H1 (cell line): ENCODE results near the gene IYD. TPM values are rescaled to one million over a fixed set of nuclear protein-coding genes. Genes with fewer than 3 reads are reported as not detected.

Experiments
- CTCF ChIA-PET: fragments of 300-600 bp; sonication (Branson Sonifier 250); formaldehyde crosslinking; loops from one replicate; lab custom pipeline; 2021; ENCODE audit not compliant: partially characterized antibody; lab: Charles Lee
- POLR2A ChIA-PET: fragments of 300-600 bp; sonication (Branson Sonifier 250); formaldehyde crosslinking; loops from one replicate; lab custom pipeline; 2021; ENCODE audit warnings: inconsistent platforms; ENCODE audit not compliant: partially characterized antibody; lab: Charles Lee
- DNase-seq, 2 experiments: peaks; one replicate each; pipeline versions ENCODE4 v3.0.0 to v3.0.0-alpha.2; 2010 to 2022; ENCODE audit warnings: low spot score in 2 of 2, low read depth in 1 of 2, mixed read lengths in 1 of 2
- FAIRE-seq: peaks from 2 replicates; lab custom pipeline; 2011; peaks lifted over from hg19 to GRCh38; lab: Jason Lieb, UNC
- H2AFZ ChIP-seq: 2 replicates; pipeline ENCODE4 v1.8.1; 2012; ENCODE audit warnings: low read length, inconsistent platforms
- H2AK5ac ChIP-seq: 2 replicates; pipeline ENCODE4 v1.6.1; 2013; ENCODE audit warnings: low read depth, low read length
- H2BK120ac ChIP-seq: replicated peaks from 2 replicates; pipeline ENCODE3; 2013; ENCODE audit warnings: low read depth, low read length, inconsistent platforms
- H2BK12ac ChIP-seq: 2 replicates; pipeline ENCODE4 v1.6.1; 2013; ENCODE audit warnings: low read depth, low read length
- H2BK15ac ChIP-seq: 2 replicates; pipeline ENCODE4 v1.6.1; 2013; ENCODE audit warnings: low read length
- H2BK20ac ChIP-seq: 2 replicates; pipeline ENCODE4 v1.6.1; 2013; ENCODE audit warnings: low read length
- H2BK5ac ChIP-seq: 2 replicates; pipeline ENCODE4 v1.6.1; 2013; ENCODE audit warnings: low read depth, low read length
- H3K14ac ChIP-seq: 2 replicates; pipeline ENCODE4 v1.6.1; 2013; ENCODE audit warnings: inconsistent platforms; ENCODE audit not compliant: insufficient read length
- H3K18ac ChIP-seq: 2 replicates; pipeline ENCODE4 v1.6.1; 2013; ENCODE audit warnings: low read length; ENCODE audit errors: extremely low read depth
- H3K23ac ChIP-seq: 2 replicates; pipeline ENCODE4 v1.6.1; 2013; ENCODE audit warnings: inconsistent platforms; ENCODE audit not compliant: insufficient read length
- H3K23me2 ChIP-seq: 2 replicates; pipeline ENCODE4 v1.6.1; 2013; ENCODE audit warnings: low read depth, low read length
- H3K27ac ChIP-seq: 2 replicates; pipeline ENCODE4 v1.6.1; 2011; ENCODE audit warnings: low read depth, low read length, inconsistent platforms
- H3K27me3 ChIP-seq, 4 experiments: replicated peaks in 1 of 4; 1 replicate in 1 of 4; 2 replicates in 3 of 4; pipeline versions ENCODE4 v1.6.1 to v1.8.1; 2011 to 2013; ENCODE audit warnings: low read length in 3 of 4, mild to moderate bottlenecking in 3 of 4, inconsistent platforms in 2 of 4, mixed read lengths in 2 of 4, moderate library complexity in 1 of 4; ENCODE audit not compliant: control insufficient read depth in 3 of 4, insufficient read depth in 3 of 4; ENCODE audit errors: extremely low read depth in 1 of 4
- H3K36me3 ChIP-seq, 4 experiments: 2 replicates each; pipeline versions ENCODE4 v1.6.1 to v1.8.1; 2011 to 2013; ENCODE audit warnings: mild to moderate bottlenecking in 4 of 4, low read length in 3 of 4, moderate library complexity in 2 of 4, control low read depth in 1 of 4, inconsistent platforms in 1 of 4; ENCODE audit not compliant: insufficient read depth in 4 of 4, control insufficient read depth in 2 of 4
- H3K4ac ChIP-seq: replicated peaks from 2 replicates; pipeline ENCODE3; 2013; ENCODE audit warnings: low read length, low read depth, mixed read lengths, inconsistent platforms; ENCODE audit not compliant: insufficient read length
- H3K4me1 ChIP-seq, 4 experiments: replicated peaks in 1 of 4; 1 replicate in 1 of 4; 2 replicates in 3 of 4; pipeline versions ENCODE4 v1.6.1 to v1.8.1; 2011 to 2013; ENCODE audit warnings: low read length in 3 of 4, inconsistent platforms in 2 of 4, mixed read lengths in 1 of 4; ENCODE audit not compliant: insufficient read depth in 4 of 4, control insufficient read depth in 3 of 4
- H3K4me2 ChIP-seq, 2 experiments: 2 replicates each; pipeline versions ENCODE4 v1.6.1 to v1.8.1; 2011 to 2013; ENCODE audit warnings: low read depth in 2 of 2, low read length in 2 of 2, control low read depth in 1 of 2, inconsistent platforms in 1 of 2, mild to moderate bottlenecking in 1 of 2; ENCODE audit not compliant: insufficient read depth in 1 of 2
- H3K4me3 ChIP-seq, 4 experiments: fragments of 200-600, 300-600 bp in 1 of 4; sonication (generic), shearing (Covaris generic), sonication (Bioruptor Twin) in 1 of 4; 2 replicates each; pipeline versions ENCODE4 v1.5.1 to v1.8.1; 2011 to 2016; ENCODE audit warnings: low read length in 4 of 4, low read depth in 3 of 4, control low read depth in 2 of 4, inconsistent platforms in 2 of 4, mild to moderate bottlenecking in 2 of 4, mixed read lengths in 1 of 4, moderate library complexity in 1 of 4; ENCODE audit not compliant: insufficient read depth in 2 of 4; ENCODE audit errors: extremely low read depth in 1 of 4
- H3K56ac ChIP-seq: replicated peaks from 2 replicates; pipeline ENCODE3; 2013; ENCODE audit warnings: low read depth, mild to moderate bottlenecking, mixed read lengths, low read length, inconsistent platforms; ENCODE audit not compliant: insufficient read length
- H3K79me1 ChIP-seq: 2 replicates; pipeline ENCODE4 v1.6.1; 2013; ENCODE audit warnings: low read depth, low read length, control low read depth
- H3K79me2 ChIP-seq, 2 experiments: 2 replicates each; pipeline versions ENCODE4 v1.6.1 to v1.8.1; 2012 to 2013; ENCODE audit warnings: low read length in 2 of 2, mild to moderate bottlenecking in 2 of 2, inconsistent platforms in 1 of 2; ENCODE audit not compliant: insufficient read depth in 2 of 2, control insufficient read depth in 1 of 2
- H3K9ac ChIP-seq, 4 experiments: replicated peaks in 1 of 4; 1 replicate in 1 of 4; 2 replicates in 3 of 4; pipeline versions ENCODE4 v1.6.1 to v1.8.1; 2011 to 2013; ENCODE audit warnings: low read depth in 3 of 4, low read length in 3 of 4, control low read depth in 2 of 4, mild to moderate bottlenecking in 2 of 4, moderate library complexity in 2 of 4, inconsistent platforms in 1 of 4; ENCODE audit errors: extremely low read depth in 1 of 4
- H3K9me3 ChIP-seq, 2 experiments: 2 replicates each; pipeline versions ENCODE4 v1.6.1 to v1.8.1; 2012 to 2013; ENCODE audit warnings: mild to moderate bottlenecking in 2 of 2, moderate library complexity in 2 of 2, control low read depth in 1 of 2, inconsistent platforms in 1 of 2, low read depth in 1 of 2, low read length in 1 of 2, mixed read lengths in 1 of 2; ENCODE audit not compliant: insufficient read depth in 2 of 2
- H4K20me1 ChIP-seq, 2 experiments: replicated peaks in 1 of 2; 2 replicates each; pipeline versions ENCODE3 to v1.8.1; 2011 to 2013; ENCODE audit warnings: inconsistent platforms in 2 of 2, low read length in 2 of 2, mild to moderate bottlenecking in 1 of 2; ENCODE audit not compliant: insufficient read depth in 2 of 2, control insufficient read depth in 1 of 2
- H4K5ac ChIP-seq: 2 replicates; pipeline ENCODE4 v1.6.1; 2013; ENCODE audit warnings: low read length, low read depth, mixed read lengths, inconsistent platforms; ENCODE audit not compliant: insufficient read length
- H4K8ac ChIP-seq: 2 replicates; pipeline ENCODE4 v1.8.0; 2013; ENCODE audit warnings: mild to moderate bottlenecking, moderate library complexity, low read length, inconsistent platforms; ENCODE audit not compliant: insufficient read depth; ENCODE audit errors: extremely low read depth
- H4K91ac ChIP-seq: replicated peaks from 2 replicates; pipeline ENCODE3; 2013; ENCODE audit warnings: low read length, mixed read lengths, inconsistent platforms; ENCODE audit not compliant: insufficient read length
- RAD21 ChIP-seq, 2 experiments: IDR thresholded peaks in 1 of 2; conservative IDR thresholded peaks in 1 of 2; 2 replicates each; pipeline ENCODE4 v1.6.1; 2011; ENCODE audit warnings: low read depth in 2 of 2, low read length in 2 of 2, improper control_type of control experiment in 1 of 2, inconsistent platforms in 1 of 2, mild to moderate bottlenecking in 1 of 2, moderate library complexity in 1 of 2
- WGBS, 2 experiments: shearing (Covaris generic) in 1 of 2; methylation state at CpG; one replicate each; pipeline versions ENCODE4 v1.1.6 to v1.1.7; 2013 to 2015; ENCODE audit warnings: low lambda C conversion rate in 2 of 2, mixed read lengths in 2 of 2, inconsistent platforms in 1 of 2, low coverage in 1 of 2, missing lambda C conversion rate in 1 of 2; ENCODE audit not compliant: insufficient replicate concordance in 2 of 2, insufficient coverage in 1 of 2, insufficient read length in 1 of 2; ENCODE audit errors: extremely low coverage in 1 of 2, missing lambda C conversion rate in 1 of 2; 5-methylcytosine and 5-hydroxymethylcytosine counted together
- polyA plus RNA-seq, 7 experiments: library from polyadenylated mRNA; depleted of rRNA in 3 of 7; stranded (reverse) in 5 of 7; unstranded in 2 of 7; fragments of >200 nt in 5 of 7; fragments of 200-250 nt in 2 of 7; gene quantifications; 1 replicate in 5 of 7; 2 replicates in 1 of 7; 4 replicates in 1 of 7; pipeline versions ENCODE4 v1.2.1 to v1.2.3, GENCODE V29; 2011 to 2013; ENCODE audit warnings: missing spikeins in 2 of 7, mixed read lengths in 2 of 7
- total RNA-seq: library from RNA; stranded (reverse); fragmentation: NEBNext Ultra II Directional; extraction: Animal tissue kit (Norgen Biotek cat#: 25700); gene quantifications from 2 replicates; pipeline ENCODE4 v1.2.1, GENCODE V29; 2021
- TF ChIP-seq, protein P1 (sequence below), 3 experiments: IDR thresholded peaks; 1 replicate in 2 of 3; 2 replicates in 1 of 3; pipeline versions ENCODE4 v1.5.1 to v1.6.1; 2011; ENCODE audit warnings: low read length in 3 of 3, mild to moderate bottlenecking in 3 of 3, inconsistent platforms in 2 of 3, low read depth in 1 of 3, moderate library complexity in 1 of 3; ENCODE audit not compliant: insufficient read depth in 1 of 3; ENCODE audit errors: control extremely low read depth in 1 of 3
- TF ChIP-seq, protein P2 (sequence below): IDR thresholded peaks from 2 replicates; pipeline ENCODE4 v1.6.1; 2011; ENCODE audit warnings: low read depth, mild to moderate bottlenecking, low read length; ENCODE audit not compliant: insufficient read depth

The IYD gene
- total and polyA plus RNA-seq, 2 of the 8 experiments (the other 6 are each of a cell fraction or from before 2014, with no cell fraction given): not detected

DNA sequence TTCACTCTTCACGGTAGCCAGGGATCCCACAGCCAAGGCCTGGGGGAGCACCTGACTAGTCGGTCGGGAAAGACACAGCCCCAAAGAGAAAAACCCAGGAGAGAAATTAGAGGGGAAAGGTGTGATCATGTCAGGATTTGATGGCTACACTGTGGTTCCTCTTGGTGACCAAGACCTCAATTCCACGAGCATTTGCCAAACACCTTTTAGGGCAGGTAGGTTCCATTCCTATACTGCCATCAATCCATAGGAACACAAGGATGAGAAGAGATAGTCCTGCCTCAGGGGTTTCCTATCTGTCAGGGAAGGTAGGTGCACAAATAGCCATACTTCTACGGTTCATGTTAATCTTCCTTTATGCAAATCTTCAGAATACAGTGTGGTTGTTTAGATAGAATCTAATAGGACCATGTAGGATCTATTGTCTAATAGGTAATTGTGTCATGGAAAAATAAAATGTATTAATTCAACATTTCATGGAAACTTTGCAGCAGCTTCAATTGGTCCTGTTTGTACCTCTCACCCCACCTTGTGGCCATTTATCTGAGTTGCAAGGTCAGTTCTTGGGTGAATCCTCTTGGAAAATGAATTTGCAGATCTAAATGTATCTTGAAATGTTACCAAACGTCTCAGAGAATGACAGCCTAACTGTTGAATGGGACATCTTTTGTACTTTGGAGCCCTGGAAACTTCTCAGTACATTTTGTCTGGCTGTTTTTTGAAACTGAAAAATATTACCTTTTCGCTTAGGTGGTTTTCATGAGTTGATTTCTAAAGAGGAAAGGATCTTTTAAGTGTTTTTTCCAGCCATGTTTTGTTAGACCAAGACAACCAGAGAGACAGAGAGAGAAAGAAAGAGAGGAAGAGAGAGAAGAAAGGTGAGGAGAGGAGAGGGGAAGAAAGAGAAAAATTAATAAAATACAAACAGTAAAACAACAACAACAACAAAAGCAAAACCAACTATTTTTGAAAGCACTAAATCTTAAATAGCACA lies 33.7 kb upstream of the IYD start:
- DNase-seq (no peak), FAIRE-seq (peak; percentile 69)
- Histone ChIP-seq H3K4me1 (no peaks in the 10 kb centered on the region), H4K5ac (no peak overlapping the region), H3K4ac (no peak overlapping the region), H3K14ac (no peak overlapping the region), H4K8ac (no peak overlapping the region), H2AK5ac (no peak overlapping the region), H3K27me3 (no peaks in the 10 kb centered on the region), H3K23ac (no peak overlapping the region), H4K91ac (no peak overlapping the region), H2BK20ac (no peak overlapping the region), H3K9me3 (no peaks in the 10 kb centered on the region), H3K18ac (no peak overlapping the region), H2BK5ac (no peak overlapping the region), H2AFZ (no peak overlapping the region), H2BK12ac (no peak overlapping the region), H3K9ac (no peak overlapping the region), H4K20me1 (peaks cover 0 to 4% of the 10 kb centered on the region in 2 experiments), H3K4me3 (no peak overlapping the region), H2BK120ac (no peak overlapping the region), H2BK15ac (no peak overlapping the region), H3K4me2 (no peak overlapping the region), H3K36me3 (no peaks in the 10 kb centered on the region; a peak in 1 of 8 replicates), H3K79me1 (no peaks in the 10 kb centered on the region), H3K56ac (no peak overlapping the region), H3K23me2 (no peaks in the 10 kb centered on the region; the same call in 1 of the 2 replicates), H3K27ac (no peak overlapping the region), H3K79me2 (no peaks in the 10 kb centered on the region)
- ChIA-PET POLR2A (no interaction called here), CTCF (interaction anchor here (0.6 to 1.7 kb wide), 14 partner anchors 8 to 262 kb away, joined by 3 to 10 read pairs (median 3); no protein-coding TSS in a partner anchor)
- TF ChIP-seq RAD21 (IDR thresholded peaks at IDR 0.05 in 1 of 2, conservative IDR thresholded peaks at IDR 0.05 in 1 of 2; ENCODE audit: low read depth in 2 of 2, low read length in 2 of 2): peak; percentile 86 to 88
- TF ChIP-seq, protein P1, sequence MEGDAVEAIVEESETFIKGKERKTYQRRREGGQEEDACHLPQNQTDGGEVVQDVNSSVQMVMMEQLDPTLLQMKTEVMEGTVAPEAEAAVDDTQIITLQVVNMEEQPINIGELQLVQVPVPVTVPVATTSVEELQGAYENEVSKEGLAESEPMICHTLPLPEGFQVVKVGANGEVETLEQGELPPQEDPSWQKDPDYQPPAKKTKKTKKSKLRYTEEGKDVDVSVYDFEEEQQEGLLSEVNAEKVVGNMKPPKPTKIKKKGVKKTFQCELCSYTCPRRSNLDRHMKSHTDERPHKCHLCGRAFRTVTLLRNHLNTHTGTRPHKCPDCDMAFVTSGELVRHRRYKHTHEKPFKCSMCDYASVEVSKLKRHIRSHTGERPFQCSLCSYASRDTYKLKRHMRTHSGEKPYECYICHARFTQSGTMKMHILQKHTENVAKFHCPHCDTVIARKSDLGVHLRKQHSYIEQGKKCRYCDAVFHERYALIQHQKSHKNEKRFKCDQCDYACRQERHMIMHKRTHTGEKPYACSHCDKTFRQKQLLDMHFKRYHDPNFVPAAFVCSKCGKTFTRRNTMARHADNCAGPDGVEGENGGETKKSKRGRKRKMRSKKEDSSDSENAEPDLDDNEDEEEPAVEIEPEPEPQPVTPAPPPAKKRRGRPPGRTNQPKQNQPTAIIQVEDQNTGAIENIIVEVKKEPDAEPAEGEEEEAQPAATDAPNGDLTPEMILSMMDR (IDR thresholded peaks at IDR 0.05; ENCODE audit: control extremely low read depth in 1 of 3, insufficient read depth in 1 of 3, low read depth in 1 of 3, low read length in 3 of 3): peak in 2 of 3 experiments; percentile 70 to 78; a peak in 3 of 4 replicates
- TF ChIP-seq, protein P2, sequence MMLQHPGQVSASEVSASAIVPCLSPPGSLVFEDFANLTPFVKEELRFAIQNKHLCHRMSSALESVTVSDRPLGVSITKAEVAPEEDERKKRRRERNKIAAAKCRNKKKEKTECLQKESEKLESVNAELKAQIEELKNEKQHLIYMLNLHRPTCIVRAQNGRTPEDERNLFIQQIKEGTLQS: no peak
- 82% methylated on average over 7 of the region's 7 CpGs; no CpG with 5 or more reads in 1 of the 2 experiments for WGBS, 2 experiments
